22Rv1 (cell line): Measurements from ENCODE around the gene IZUMO1R.

Experiments used
- CTCF ChIP-seq: fragments of 450-650 bp; IDR thresholded peaks from 2 replicates; pipeline ENCODE4 v1.5.1; 2017; ENCODE audit warnings: mild to moderate bottlenecking
- ZFX ChIP-seq: fragments of 450-650 bp; IDR thresholded peaks from 2 replicates; pipeline ENCODE4 v1.6.1; 2017; ENCODE audit warnings: antibody characterized with exemption, borderline replicate concordance

- no peak for TF ChIP-seq CTCF
- no peak for TF ChIP-seq ZFX
Observed at GRCh38 chr11:94342250-94342649, 37.9 kb downstream of the IZUMO1R start.
